Panc1 (cell line): Measurements from ENCODE around the gene MRNIP.

ENCODE experiments used
- CTCF ChIP-seq: fragments of 450-650 bp; IDR thresholded peaks from 2 replicates; pipeline ENCODE4 v1.5.1; 2017; ENCODE audit warnings: mild to moderate bottlenecking
- POLR2AphosphoS5 ChIP-seq: IDR thresholded peaks from 2 replicates; pipeline ENCODE4 v1.6.1; 2012; ENCODE audit warnings: mild to moderate bottlenecking, low read depth, low read length, moderate library complexity
- REST ChIP-seq, 2 experiments: IDR thresholded peaks; 2 replicates each; pipeline ENCODE4 v1.6.1; 2011 to 2012; ENCODE audit warnings: low read depth in 2 of 2, control low read depth in 1 of 2, low read length in 1 of 2, mild to moderate bottlenecking in 1 of 2, moderate library complexity in 1 of 2; ENCODE audit not compliant: insufficient read depth in 1 of 2
- TCF7L2 ChIP-seq: IDR thresholded peaks from 2 replicates; pipeline ENCODE4 v1.6.1; 2011; ENCODE audit warnings: mild to moderate bottlenecking, low read depth, low read length, inconsistent platforms

GRCh38 chr5:179800696-179801201 lies 57.9 kb downstream of the MRNIP start:
- TF ChIP-seq CTCF, result no peak
- no peak for TF ChIP-seq REST (IDR thresholded peaks at IDR 0.05; ENCODE audit: insufficient read depth in 1 of 2, low read depth in 2 of 2, low read length in 1 of 2)
- no peak for TF ChIP-seq POLR2AphosphoS5
- no peak for TF ChIP-seq TCF7L2
